Measurements from ENCODE around the gene NCK2. TPM values are rescaled to one million over a fixed set of nuclear protein-coding genes. Genes with fewer than 3 reads are reported as not detected.

NCK2 gene
- polyA plus RNA-seq, 2 of the 4 experiments (the other 2 are of a cell fraction), result 17.1 to 17.8 TPM

GRCh38 chr2:105771836-105772235 lies 27.1 kb downstream of the NCK2 start:
- H3K4me1 ChIP-seq, result no peaks in the 10 kb centered on the region
- no peak overlapping the region for H3K4me2 ChIP-seq
- no peak for ATAC-seq
- POLR2A ChIA-PET, result no interaction called here
- CTCF ChIA-PET, result no interaction called here
- no peak overlapping the region for H3K27ac ChIP-seq
- no peak for DNase-seq (ENCODE audit: low read depth in 1 of 2, low spot score in 1 of 2)
- no peak overlapping the region for H3K4me3 ChIP-seq
- no peak for FAIRE-seq
- no peaks in the 10 kb centered on the region for H3K9me3 ChIP-seq
- 94% methylated on average over 9 of the region's 9 CpGs for WGBS (ENCODE audit: missing lambda C conversion rate)
- TF ChIP-seq MAFK (IDR thresholded peaks at IDR 0.05; ENCODE audit: partially characterized antibody) (peak; percentile 39), MAX (IDR thresholded peaks at IDR 0.05) (no peak)

GRCh38 chr2:105772362-105772761 lies 27.6 kb downstream of the NCK2 start:
- 90% methylated on average over 5 of the region's 5 CpGs for WGBS (ENCODE audit: missing lambda C conversion rate)
- no peak overlapping the region for H3K27ac ChIP-seq
- ChIA-PET POLR2A (no interaction called here), CTCF (no interaction called here)
- H3K4me1 ChIP-seq, result no peaks in the 10 kb centered on the region
- H3K9me3 ChIP-seq, result no peaks in the 10 kb centered on the region
- no peak overlapping the region for H3K4me3 ChIP-seq
- ATAC-seq, result no peak
- TF ChIP-seq HDAC2 (IDR thresholded peaks at IDR 0.05), result no peak
- no peak for TF ChIP-seq FOSL2 (IDR thresholded peaks at IDR 0.05)
- no peak for TF ChIP-seq FOSL2 (CRISPR knock-in tag; IDR thresholded peaks at IDR 0.05)
- no peak for TF ChIP-seq BCL3 (IDR thresholded peaks at IDR 0.05)
- no peak for TF ChIP-seq USF2 (IDR thresholded peaks at IDR 0.05)
- no peak for TF ChIP-seq ESRRA (IDR thresholded peaks at IDR 0.05; ENCODE audit: borderline replicate concordance, low read length)
- TF ChIP-seq KDM1A (IDR thresholded peaks at IDR 0.05; ENCODE audit: low read depth), result no peak
- TF ChIP-seq CBX8 (IDR thresholded peaks at IDR 0.05), result no peak
- TF ChIP-seq ATOH8 (CRISPR knock-in tag; IDR thresholded peaks at IDR 0.05; ENCODE audit: low read depth), result no peak
- no peak for TF ChIP-seq ZFP36 (IDR thresholded peaks at IDR 0.05; ENCODE audit: borderline replicate concordance, partially characterized antibody)
- no peak for TF ChIP-seq BHLHE40 (IDR thresholded peaks at IDR 0.05; ENCODE audit: low read depth, low read length)
- TF ChIP-seq HMGXB4 (CRISPR knock-in tag; IDR thresholded peaks at IDR 0.05; ENCODE audit: borderline replicate concordance), result no peak
- TF ChIP-seq MAZ (IDR thresholded peaks at IDR 0.05; ENCODE audit: borderline replicate concordance, low read depth, low read length), result no peak
- no peak for TF ChIP-seq POLR2A (IDR thresholded peaks at IDR 0.05; ENCODE audit: low read length)
- TF ChIP-seq ZSCAN20 (CRISPR knock-in tag; IDR thresholded peaks at IDR 0.05), result no peak
- no peak for TF ChIP-seq HOXA7 (CRISPR knock-in tag; IDR thresholded peaks at IDR 0.05)
- FAIRE-seq, result no peak
- no peak overlapping the region for H3K4me2 ChIP-seq
- no peak for DNase-seq (ENCODE audit: low read depth in 1 of 2, low spot score in 1 of 2)

GRCh38 chr2:105773568-105773967 lies 28.9 kb downstream of the NCK2 start:
- ATAC-seq (no peak), DNase-seq (ENCODE audit: low read depth in 1 of 2, low spot score in 1 of 2) (no peak)
- TF ChIP-seq HDAC2 (IDR thresholded peaks at IDR 0.05), result no peak
- TF ChIP-seq SREBF2 (IDR thresholded peaks at IDR 0.05), result no peak
- TF ChIP-seq EHF (CRISPR knock-in tag; IDR thresholded peaks at IDR 0.05), result no peak
- no peak for TF ChIP-seq KDM1A (IDR thresholded peaks at IDR 0.05; ENCODE audit: low read depth)
- TF ChIP-seq PHF8 (IDR thresholded peaks at IDR 0.05; ENCODE audit: borderline replicate concordance, low read depth), result no peak
- no peak for TF ChIP-seq RARB (CRISPR knock-in tag; IDR thresholded peaks at IDR 0.05)
- TF ChIP-seq REST (IDR thresholded peaks at IDR 0.05), result no peak
- TF ChIP-seq CBX2 (IDR thresholded peaks at IDR 0.05; ENCODE audit: borderline replicate concordance, low read depth), result no peak
- no peak for TF ChIP-seq HOXB5 (CRISPR knock-in tag; IDR thresholded peaks at IDR 0.05)
- no peak for TF ChIP-seq POLR2A (IDR thresholded peaks at IDR 0.05; ENCODE audit: low read length)
- TF ChIP-seq TFCP2L1 (CRISPR knock-in tag; IDR thresholded peaks at IDR 0.05), result no peak
- TF ChIP-seq E2F6 (IDR thresholded peaks at IDR 0.05; ENCODE audit: borderline replicate concordance, low read depth), result no peak
- TF ChIP-seq KDM5A (IDR thresholded peaks at IDR 0.05), result no peak

More at GRCh38 chr2:105773568-105773967, 28.9 kb downstream of the NCK2 start:
- Histone ChIP-seq H3K9me3 (no peaks in the 10 kb centered on the region), H3K27ac (no peak overlapping the region), H3K4me2 (no peak overlapping the region), H3K4me1 (no peaks in the 10 kb centered on the region), H3K4me3 (no peak overlapping the region)
- WGBS (ENCODE audit: missing lambda C conversion rate), result 80% methylated on average over 2 of the region's 2 CpGs
- no peak for FAIRE-seq
- ChIA-PET POLR2A (no interaction called here), CTCF (no interaction called here)

Measured in A549 (cell line).